Trophoblast cell (in vitro differentiated cells and primary cell): ENCODE data around the gene KIAA1549.
"Not testable (repeated sequence)": the region's sequence is repeated elsewhere in the genome, so short reads cannot be mapped to it uniquely, and the experiment has no call there.

ENCODE experiments used
- DNase-seq, 2 donors: peaks; one replicate each; pipeline ENCODE4 v3.0.0-alpha.2; 2016
- H2AFZ ChIP-seq: 2 replicates; pipeline ENCODE4 v1.6.1; 2013; ENCODE audit warnings: low read length, moderate library complexity, mild to moderate bottlenecking; ENCODE audit not compliant: insufficient read depth, poor library complexity
- H2AK5ac ChIP-seq: 2 replicates; pipeline ENCODE4 v1.6.1; 2013; ENCODE audit warnings: mild to moderate bottlenecking, low read length
- H2BK120ac ChIP-seq: 2 replicates; pipeline ENCODE4 v1.6.1; 2013; ENCODE audit warnings: low read length, mild to moderate bottlenecking, moderate library complexity; ENCODE audit not compliant: insufficient read depth, poor library complexity
- H2BK12ac ChIP-seq: 2 replicates; pipeline ENCODE4 v1.6.1; 2013; ENCODE audit warnings: mild to moderate bottlenecking, low read length, moderate library complexity
- H2BK5ac ChIP-seq: 2 replicates; pipeline ENCODE4 v1.6.1; 2013; ENCODE audit warnings: low read length, low read depth, moderate library complexity, mild to moderate bottlenecking; ENCODE audit not compliant: poor library complexity
- H3K14ac ChIP-seq: 2 replicates; pipeline ENCODE4 v1.6.1; 2013; ENCODE audit warnings: mild to moderate bottlenecking, low read length
- H3K18ac ChIP-seq: 2 replicates; pipeline ENCODE4 v1.6.1; 2013; ENCODE audit warnings: mild to moderate bottlenecking, low read length
- H3K23ac ChIP-seq: 2 replicates; pipeline ENCODE4 v1.6.1; 2013; ENCODE audit warnings: low read length
- H3K27ac ChIP-seq: 2 replicates; pipeline ENCODE4 v1.5.1; 2013; ENCODE audit warnings: low read depth, mild to moderate bottlenecking, inconsistent platforms, low read length, moderate library complexity
- H3K27me3 ChIP-seq: 2 replicates; pipeline ENCODE4 v1.6.1; 2013; ENCODE audit warnings: inconsistent platforms, mild to moderate bottlenecking, low read length, moderate library complexity; ENCODE audit not compliant: insufficient read depth
- H3K36me3 ChIP-seq, 2 experiments: 1 replicate in 1 of 2; 2 replicates in 1 of 2; pipeline ENCODE4 v1.6.1; 2013; ENCODE audit warnings: low read length in 2 of 2, mild to moderate bottlenecking in 2 of 2, moderate library complexity in 1 of 2; ENCODE audit not compliant: insufficient read depth in 2 of 2, control insufficient read depth in 1 of 2
- H3K4ac ChIP-seq: 2 replicates; pipeline ENCODE4 v1.6.1; 2013; ENCODE audit warnings: low read depth, mild to moderate bottlenecking, low read length, moderate library complexity
- H3K4me1 ChIP-seq, 2 experiments: 1 replicate in 1 of 2; 2 replicates in 1 of 2; pipeline ENCODE4 v1.6.1; 2013; ENCODE audit warnings: low read length in 2 of 2, mild to moderate bottlenecking in 2 of 2, moderate library complexity in 1 of 2; ENCODE audit not compliant: insufficient read depth in 2 of 2, control insufficient read depth in 1 of 2
- H3K4me2 ChIP-seq: 2 replicates; pipeline ENCODE4 v1.6.1; 2013; ENCODE audit warnings: inconsistent platforms, mild to moderate bottlenecking, low read length, moderate library complexity
- H3K4me3 ChIP-seq: 2 replicates; pipeline ENCODE4 v1.5.1; 2013; ENCODE audit warnings: mild to moderate bottlenecking, low read depth, low read length, inconsistent platforms
- H3K79me1 ChIP-seq: one replicate; pipeline ENCODE4 v1.6.1; 2013; ENCODE audit warnings: low read length
- H3K79me2 ChIP-seq: 2 replicates; pipeline ENCODE4 v1.6.1; 2013; ENCODE audit warnings: low read length, mild to moderate bottlenecking; ENCODE audit not compliant: control insufficient read depth, insufficient read depth, poor library complexity
- H3K9ac ChIP-seq: 2 replicates; pipeline ENCODE4 v1.6.1; 2013; ENCODE audit warnings: mild to moderate bottlenecking, low read length
- H3K9me3 ChIP-seq: 2 replicates; pipeline ENCODE4 v1.6.1; 2013; ENCODE audit warnings: low read depth, mild to moderate bottlenecking, control low read depth, inconsistent platforms, low read length; ENCODE audit not compliant: insufficient read depth
- H4K12ac ChIP-seq: 2 replicates; pipeline ENCODE4 v1.6.1; 2013; ENCODE audit warnings: low read depth, mild to moderate bottlenecking, low read length, moderate library complexity
- H4K8ac ChIP-seq: 2 replicates; pipeline ENCODE4 v1.6.1; 2013; ENCODE audit warnings: low read depth, mild to moderate bottlenecking, low read length, moderate library complexity
- H4K91ac ChIP-seq: one replicate; pipeline ENCODE4 v1.6.1; 2013; ENCODE audit warnings: low read depth, mild to moderate bottlenecking, low read length, moderate library complexity
- WGBS: extraction: QIAGEN DNeasy Blood & Tissue Kit; methylation state at CpG from one replicate; pipeline ENCODE4 v1.1.7; 2013; ENCODE audit warnings: missing lambda C conversion rate; ENCODE audit not compliant: insufficient read length, insufficient coverage; ENCODE audit errors: extremely low coverage; 5-methylcytosine and 5-hydroxymethylcytosine counted together

Gene KIAA1549

GRCh38 chr7:138943061-138943460 is 38.1 kb downstream of the KIAA1549 start:
- Histone ChIP-seq H3K4me3 (no peak overlapping the region), H4K12ac (no peak overlapping the region), H4K91ac (no peak overlapping the region), H3K27ac (no peak overlapping the region), H3K4ac (peak overlapping the region; percentile 33), H3K79me1 (no peaks in the 10 kb centered on the region), H3K36me3 (peaks cover 2 to 3% of the 10 kb centered on the region in 2 experiments), H3K9me3 (no peaks in the 10 kb centered on the region), H4K8ac (no peak overlapping the region), H2BK120ac (no peak overlapping the region), H3K14ac (no peak overlapping the region), H3K23ac (no peak overlapping the region), H3K4me1 (no peaks in the 10 kb centered on the region), H3K27me3 (no peaks in the 10 kb centered on the region), H2BK5ac (no peak overlapping the region), H2AFZ (no peak overlapping the region), H2AK5ac (no peak overlapping the region), H2BK12ac (no peak overlapping the region), H3K4me2 (no peak overlapping the region), H3K18ac (no peak overlapping the region), H3K9ac (no peak overlapping the region), H3K79me2 (peaks cover under 1% of the 10 kb centered on the region)
- WGBS: no CpG with 5 or more reads among the region's 11 CpGs
- no peak for DNase-seq

- H4K8ac ChIP-seq: no peak overlapping the region
- H3K36me3 ChIP-seq: peaks cover 2 to 3% of the 10 kb centered on the region in 2 experiments
- no peak overlapping the region for H3K9ac ChIP-seq
- H3K23ac ChIP-seq: no peak overlapping the region
- no peak overlapping the region for H3K14ac ChIP-seq
- no peak for DNase-seq
- no peaks in the 10 kb centered on the region for H3K27me3 ChIP-seq
- no peak overlapping the region for H3K4me2 ChIP-seq
- no peak overlapping the region for H2BK120ac ChIP-seq
- H3K79me2 ChIP-seq: no peaks in the 10 kb centered on the region
- no peak overlapping the region for H4K91ac ChIP-seq
- H2BK5ac ChIP-seq: no peak overlapping the region
- H3K9me3 ChIP-seq: no peaks in the 10 kb centered on the region
- no CpG with 5 or more reads among the region's 4 CpGs for WGBS
- no peak overlapping the region for H3K4me3 ChIP-seq
- no peak overlapping the region for H2BK12ac ChIP-seq
- H2AK5ac ChIP-seq: no peak overlapping the region
- no peak overlapping the region for H2AFZ ChIP-seq
- H3K18ac ChIP-seq: no peak overlapping the region
- H3K27ac ChIP-seq: no peak overlapping the region
- no peaks in the 10 kb centered on the region for H3K79me1 ChIP-seq
- H3K4ac ChIP-seq: no peak overlapping the region
- H4K12ac ChIP-seq: no peak overlapping the region
- H3K4me1 ChIP-seq: no peaks in the 10 kb centered on the region
Measured at GRCh38 chr7:138941545-138941944, 39.6 kb downstream of the KIAA1549 start.

GRCh38 chr7:138940602-138941001 is 40.6 kb downstream of the KIAA1549 start:
- not testable (repeated sequence) for H3K79me2 ChIP-seq, H3K27ac ChIP-seq, H4K91ac ChIP-seq, H2BK120ac ChIP-seq, H3K4ac ChIP-seq, H3K79me1 ChIP-seq, H3K18ac ChIP-seq, H3K9me3 ChIP-seq, H2AK5ac ChIP-seq, H3K23ac ChIP-seq, H3K4me1 ChIP-seq, H3K36me3 ChIP-seq, DNase-seq, H3K9ac ChIP-seq, H3K4me3 ChIP-seq, H2BK5ac ChIP-seq, H2AFZ ChIP-seq, H3K27me3 ChIP-seq, H3K14ac ChIP-seq, H4K8ac ChIP-seq, H3K4me2 ChIP-seq, H4K12ac ChIP-seq, H2BK12ac ChIP-seq
- no CpG with 5 or more reads among the region's 1 CpG for WGBS

GRCh38 chr7:138937484-138937883 is 43.7 kb downstream of the KIAA1549 start:
- no peak overlapping the region for H4K12ac ChIP-seq
- peaks cover 2% of the 10 kb centered on the region for H3K79me2 ChIP-seq
- no peak overlapping the region for H2AFZ ChIP-seq
- no peak overlapping the region for H4K91ac ChIP-seq
- H3K36me3 ChIP-seq: no peaks in the 10 kb centered on the region
- H3K4me3 ChIP-seq: no peak overlapping the region
- peaks cover 10% of the 10 kb centered on the region for H3K79me1 ChIP-seq
- H3K4me1 ChIP-seq: peaks cover 11 to 24% of the 10 kb centered on the region in 2 experiments
- no CpG with 5 or more reads among the region's 7 CpGs for WGBS
- no peak overlapping the region for H3K4ac ChIP-seq
- H2BK5ac ChIP-seq: no peak overlapping the region
- no peak overlapping the region for H2BK120ac ChIP-seq
- H3K4me2 ChIP-seq: no peak overlapping the region
- H2AK5ac ChIP-seq: no peak overlapping the region
- no peak overlapping the region for H3K14ac ChIP-seq
- H2BK12ac ChIP-seq: no peak overlapping the region
- H3K23ac ChIP-seq: no peak overlapping the region
- H3K27me3 ChIP-seq: no peaks in the 10 kb centered on the region
- no peak for DNase-seq
- H3K27ac ChIP-seq: no peak overlapping the region
- H3K9me3 ChIP-seq: no peaks in the 10 kb centered on the region
- no peak overlapping the region for H3K9ac ChIP-seq
- H4K8ac ChIP-seq: no peak overlapping the region
- no peak overlapping the region for H3K18ac ChIP-seq
